ENCODE results near the gene PITPNM3. TPM values are rescaled to one million over a fixed set of nuclear protein-coding genes. Genes with fewer than 3 reads are reported as not detected.

PITPNM3 gene
- total RNA-seq, 1 experiment from 2014 or later, result 0.44 TPM

- no TSS peak for BruUV-seq (replicated peaks)
- ChIA-PET POLR2A (no interaction called here), CTCF (no interaction called here)
- Histone ChIP-seq H3K4me1 (ENCODE audit: control insufficient read depth, insufficient read depth, low read length) (peaks cover 3% of the 10 kb centered on the region; the same call in 1 of the 2 replicates), H3K9me3 (ENCODE audit: control insufficient read depth, insufficient read depth, low read depth, low read length) (no peaks in the 10 kb centered on the region), H3K27me3 (ENCODE audit: control insufficient read depth, insufficient read depth, low read length) (no peaks in the 10 kb centered on the region), H3K4me3 (ENCODE audit: low read depth in 2 of 2, low read length in 2 of 2) (no peak overlapping the region), H3K27ac (ENCODE audit: low read length) (no peak overlapping the region), H3K36me3 (ENCODE audit: control insufficient read depth, insufficient read depth, low read length) (no peaks in the 10 kb centered on the region)
- DNase-seq (ENCODE audit: low read depth, low spot score), result no peak
- ATAC-seq, result no peak
- in situ Hi-C loops (cut with HindIII; ENCODE audit: low pct_unique_long_range_greater_than_20kb, low sequenced_read_pairs) (no loop called here), intact Hi-C loops (cut with micrococcal nuclease; ENCODE audit: unreplicated experiment) (no loop called here)
- TF ChIP-seq SIN3A (IDR thresholded peaks at IDR 0.05; ENCODE audit: borderline replicate concordance, insufficient read depth, low read depth, low read length) (no peak), POLR2AphosphoS5 (IDR thresholded peaks at IDR 0.05; ENCODE audit: low read depth, low read length) (no peak), CTCF (IDR thresholded peaks at IDR 0.05) (no peak), TCF7L2 (IDR thresholded peaks at IDR 0.05; ENCODE audit: low read depth, low read length) (no peak)
These were observed 86.1 kb downstream of the PITPNM3 start for GRCh38 chr17:6470146-6470718.

GRCh38 chr17:6468051-6468790, 88.1 kb downstream of the PITPNM3 start:
- H3K9me3 ChIP-seq (ENCODE audit: control insufficient read depth, insufficient read depth, low read depth, low read length), result no peaks in the 10 kb centered on the region
- intact Hi-C loops (cut with micrococcal nuclease; ENCODE audit: unreplicated experiment), result no loop called here
- POLR2A ChIA-PET, result no interaction called here
- no peak for TF ChIP-seq SIN3A (IDR thresholded peaks at IDR 0.05; ENCODE audit: borderline replicate concordance, insufficient read depth, low read depth, low read length)
- no peak for TF ChIP-seq REST (IDR thresholded peaks at IDR 0.05; ENCODE audit: insufficient read depth in 1 of 2, low read depth in 2 of 2, low read length in 1 of 2)
- TF ChIP-seq POLR2AphosphoS5 (IDR thresholded peaks at IDR 0.05; ENCODE audit: low read depth, low read length), result no peak
- TF ChIP-seq CTCF (IDR thresholded peaks at IDR 0.05), result no peak
- no peak for TF ChIP-seq TCF7L2 (IDR thresholded peaks at IDR 0.05; ENCODE audit: low read depth, low read length)
- no peak for DNase-seq (ENCODE audit: low read depth, low spot score)
- in situ Hi-C loops (cut with HindIII; ENCODE audit: low pct_unique_long_range_greater_than_20kb, low sequenced_read_pairs), result no loop called here
- CTCF ChIA-PET, result interaction anchor here (0.6 kb wide), 1 partner anchor 30 kb away, joined by 8 read pairs; no protein-coding TSS in a partner anchor
- no TSS peak for BruUV-seq (replicated peaks)
- no peak overlapping the region for H3K4me3 ChIP-seq (ENCODE audit: low read depth in 2 of 2, low read length in 2 of 2)
- H3K36me3 ChIP-seq (ENCODE audit: control insufficient read depth, insufficient read depth, low read length), result no peaks in the 10 kb centered on the region
- ATAC-seq, result no peak
- H3K27me3 ChIP-seq (ENCODE audit: control insufficient read depth, insufficient read depth, low read length), result no peaks in the 10 kb centered on the region
- peaks cover 3% of the 10 kb centered on the region; the same call in 1 of the 2 replicates for H3K4me1 ChIP-seq (ENCODE audit: control insufficient read depth, insufficient read depth, low read length)
- H3K27ac ChIP-seq (ENCODE audit: low read length), result no peak overlapping the region
